Measurements from ENCODE around the gene TGFBR3.

Gene TGFBR3

GRCh38 chr1:91680556-91681155, 205.3 kb downstream of the TGFBR3 start:
- DNase-seq (ENCODE audit: low read depth, low spot score), result no peak
- no peak overlapping the region for H3K4me3 ChIP-seq (ENCODE audit: low read depth, low read length)

GRCh38 chr1:91679446-91679845, 206.5 kb downstream of the TGFBR3 start:
- DNase-seq (ENCODE audit: low read depth, low spot score), result no peak
- no peak overlapping the region for H3K4me3 ChIP-seq (ENCODE audit: low read depth, low read length)
- in situ Hi-C loops (cut with HindIII; ENCODE audit: low sequenced_read_pairs), result no loop called here
- TF ChIP-seq CTCF (IDR thresholded peaks at IDR 0.05; ENCODE audit: low read depth, low read length), result no peak

More at GRCh38 chr1:91680556-91681155, 205.3 kb downstream of the TGFBR3 start:
- in situ Hi-C loops (cut with HindIII; ENCODE audit: low sequenced_read_pairs), result no loop called here
- TF ChIP-seq CTCF (IDR thresholded peaks at IDR 0.05; ENCODE audit: low read depth, low read length), result no peak

- in situ Hi-C loops (cut with HindIII; ENCODE audit: low sequenced_read_pairs), result no loop called here
- no peak overlapping the region for H3K4me3 ChIP-seq (ENCODE audit: low read depth, low read length)
- no peak for DNase-seq (ENCODE audit: low read depth, low spot score)
- no peak for TF ChIP-seq CTCF (IDR thresholded peaks at IDR 0.05; ENCODE audit: low read depth, low read length)
These were observed 209.9 kb downstream of the TGFBR3 start for GRCh38 chr1:91676030-91676429.

- in situ Hi-C loops (cut with HindIII; ENCODE audit: low sequenced_read_pairs), result no loop called here
- no peak for TF ChIP-seq CTCF (IDR thresholded peaks at IDR 0.05; ENCODE audit: low read depth, low read length)
- no peak overlapping the region for H3K4me3 ChIP-seq (ENCODE audit: low read depth, low read length)
- DNase-seq (ENCODE audit: low read depth, low spot score), result no peak
These were observed 211.8 kb downstream of the TGFBR3 start for GRCh38 chr1:91674107-91674506.

- in situ Hi-C loops (cut with HindIII; ENCODE audit: low sequenced_read_pairs), result no loop called here
- TF ChIP-seq CTCF (IDR thresholded peaks at IDR 0.05; ENCODE audit: low read depth, low read length), result no peak
- DNase-seq (ENCODE audit: low read depth, low spot score), result no peak
- H3K4me3 ChIP-seq (ENCODE audit: low read depth, low read length), result no peak overlapping the region
These were observed 212.3 kb downstream of the TGFBR3 start for GRCh38 chr1:91673613-91674012.

- in situ Hi-C loops (cut with HindIII; ENCODE audit: low sequenced_read_pairs), result no loop called here
These were observed 213.3 kb downstream of the TGFBR3 start for GRCh38 chr1:91672601-91673161.

More at GRCh38 chr1:91672601-91673161, 213.3 kb downstream of the TGFBR3 start:
- H3K4me3 ChIP-seq (ENCODE audit: low read depth, low read length), result no peak overlapping the region
- DNase-seq (ENCODE audit: low read depth, low spot score), result no peak
- TF ChIP-seq CTCF (IDR thresholded peaks at IDR 0.05; ENCODE audit: low read depth, low read length), result no peak
